Mononuclear cell (primary cell): Measurements from ENCODE around the gene SCN1B. TPM values are rescaled to one million over a fixed set of nuclear protein-coding genes. Genes with fewer than 3 reads are reported as not detected.
"Not testable (repeated sequence)": the region's sequence is repeated elsewhere in the genome, so short reads cannot be mapped to it uniquely, and the experiment has no call there.

Experiments
- H3K27me3 ChIP-seq: 2 replicates; pipeline ENCODE4 v1.6.0; 2011; ENCODE audit warnings: low read length, control low read depth; ENCODE audit not compliant: insufficient read depth
- H3K4me1 ChIP-seq: 2 replicates; pipeline ENCODE4 v1.5.1; 2011; ENCODE audit warnings: mild to moderate bottlenecking, low read length, control low read depth; ENCODE audit not compliant: insufficient read depth
- H3K4me3 ChIP-seq: 2 replicates; pipeline ENCODE4 v1.5.1; 2011; ENCODE audit warnings: mild to moderate bottlenecking, low read length, moderate library complexity
- H3K9me3 ChIP-seq: 2 replicates; pipeline ENCODE4 v1.5.1; 2011; ENCODE audit warnings: low read depth, mild to moderate bottlenecking, control low read depth, low read length
- total RNA-seq: library from RNA; depleted of rRNA; stranded (reverse); fragments of >200 nt; gene quantifications from one replicate; pipeline ENCODE4 v1.2.3, GENCODE V29; 2012

The SCN1B gene
- total RNA-seq, 1 donor = 0.73 TPM

GRCh38 chr19:35022460-35022859 lies 7.8 kb upstream of the SCN1B start:
- Histone ChIP-seq H3K9me3 (no peaks in the 10 kb centered on the region), H3K27me3 (no peaks in the 10 kb centered on the region), H3K4me1 (peaks cover 5% of the 10 kb centered on the region), H3K4me3 (no peak overlapping the region)

- Histone ChIP-seq H3K27me3 (no peaks in the 10 kb centered on the region), H3K4me1 (no peaks in the 10 kb centered on the region), H3K9me3 (no peaks in the 10 kb centered on the region), H3K4me3 (no peak overlapping the region)
Measured at GRCh38 chr19:35023428-35023827, 6.8 kb upstream of the SCN1B start.

GRCh38 chr19:35024095-35024494 lies 6.2 kb upstream of the SCN1B start:
- no peak overlapping the region for H3K4me3 ChIP-seq
- H3K9me3 ChIP-seq = no peaks in the 10 kb centered on the region
- no peaks in the 10 kb centered on the region for H3K27me3 ChIP-seq
- no peaks in the 10 kb centered on the region for H3K4me1 ChIP-seq

- Histone ChIP-seq H3K4me1 (peaks cover 6% of the 10 kb centered on the region), H3K9me3 (no peaks in the 10 kb centered on the region), H3K4me3 (no peak overlapping the region)
Measured at GRCh38 chr19:35025969-35026368, 4.3 kb upstream of the SCN1B start.

GRCh38 chr19:35026418-35026817 lies 3.9 kb upstream of the SCN1B start:
- Histone ChIP-seq H3K27me3 (peaks cover 10% of the 10 kb centered on the region), H3K4me3 (no peak overlapping the region), H3K9me3 (no peaks in the 10 kb centered on the region), H3K4me1 (peaks cover 6% of the 10 kb centered on the region)

More at GRCh38 chr19:35025969-35026368, 4.3 kb upstream of the SCN1B start:
- peaks cover 5% of the 10 kb centered on the region for H3K27me3 ChIP-seq

- Histone ChIP-seq H3K9me3 (no peaks in the 10 kb centered on the region), H3K4me1 (peaks cover 6% of the 10 kb centered on the region), H3K4me3 (no peak overlapping the region), H3K27me3 (peaks cover 14% of the 10 kb centered on the region)
Measured at GRCh38 chr19:35027009-35027408, 3.3 kb upstream of the SCN1B start.

GRCh38 chr19:35027851-35028599 lies 2.2 kb upstream of the SCN1B start:
- H3K9me3 ChIP-seq = no peaks in the 10 kb centered on the region
- no peak overlapping the region for H3K4me3 ChIP-seq
- peaks cover 6% of the 10 kb centered on the region for H3K4me1 ChIP-seq
- H3K27me3 ChIP-seq = peaks cover 17% of the 10 kb centered on the region

- not testable (repeated sequence) for H3K4me1 ChIP-seq, H3K4me3 ChIP-seq, H3K9me3 ChIP-seq
- H3K27me3 ChIP-seq = peaks cover 17% of the 10 kb centered on the region
Measured at GRCh38 chr19:35028600-35028885, 1.7 kb upstream of the SCN1B start.

- peaks cover 17% of the 10 kb centered on the region for H3K27me3 ChIP-seq
- not testable (repeated sequence) for H3K4me1 ChIP-seq, H3K9me3 ChIP-seq, H3K4me3 ChIP-seq
Measured at GRCh38 chr19:35029275-35029736, 964 bp upstream of the SCN1B start.

- peaks cover 17% of the 10 kb centered on the region for H3K27me3 ChIP-seq
- H3K9me3 ChIP-seq = no peaks in the 10 kb centered on the region
- H3K4me3 ChIP-seq = no peak overlapping the region
- H3K4me1 ChIP-seq = peaks cover 6% of the 10 kb centered on the region
Measured at GRCh38 chr19:35029737-35030256, 473 bp upstream of the SCN1B start.

GRCh38 chr19:35031072-35031881 lies 1.0 kb downstream of the SCN1B start:
- Histone ChIP-seq H3K9me3 (no peaks in the 10 kb centered on the region), H3K27me3 (peaks cover 17% of the 10 kb centered on the region), H3K4me1 (peaks cover 6% of the 10 kb centered on the region), H3K4me3 (no peak overlapping the region)

GRCh38 chr19:35032356-35032865 lies 2.1 kb downstream of the SCN1B start:
- Histone ChIP-seq H3K4me1 (peaks cover 6% of the 10 kb centered on the region), H3K4me3 (no peak overlapping the region), H3K9me3 (no peaks in the 10 kb centered on the region), H3K27me3 (peaks cover 17% of the 10 kb centered on the region)

- Histone ChIP-seq H3K9me3 (no peaks in the 10 kb centered on the region), H3K4me3 (no peak overlapping the region), H3K27me3 (peaks cover 17% of the 10 kb centered on the region), H3K4me1 (peaks cover 13% of the 10 kb centered on the region)
Measured at GRCh38 chr19:35033067-35034004, 3.1 kb downstream of the SCN1B start.

GRCh38 chr19:35034005-35034502 lies 3.8 kb downstream of the SCN1B start:
- H3K9me3 ChIP-seq = no peaks in the 10 kb centered on the region
- H3K27me3 ChIP-seq = peaks cover 17% of the 10 kb centered on the region
- no peak overlapping the region for H3K4me3 ChIP-seq
- H3K4me1 ChIP-seq = peaks cover 18% of the 10 kb centered on the region
